Chondrocyte (in vitro differentiated cells): Measurements from ENCODE around the gene ITGA3. TPM values are rescaled to one million over a fixed set of nuclear protein-coding genes. Genes with fewer than 3 reads are reported as not detected.

Source experiments
- DNase-seq: peaks from one replicate; pipeline ENCODE4 v3.0.0; 2021; ENCODE audit warnings: mixed read lengths, low spot score
- H3K27ac Mint-ChIP-seq: one replicate; pipeline ENCODE4 v1.8.0; 2021; ENCODE audit warnings: mild to moderate bottlenecking, moderate library complexity, mixed read lengths; ENCODE audit not compliant: unreplicated experiment
- H3K27me3 Mint-ChIP-seq: 2 replicates; pipeline ENCODE4 v1.8.0; 2021; ENCODE audit warnings: low read depth, mixed read lengths
- H3K36me3 Mint-ChIP-seq: 2 replicates; pipeline ENCODE4 v1.8.0; 2021; ENCODE audit warnings: low read depth, mixed read lengths
- H3K4me1 Mint-ChIP-seq: 2 replicates; pipeline ENCODE4 v1.8.0; 2021; ENCODE audit warnings: low read depth, mild to moderate bottlenecking, mixed read lengths
- H3K4me3 Mint-ChIP-seq: one replicate; pipeline ENCODE4 v1.8.0; 2021; ENCODE audit warnings: mild to moderate bottlenecking, moderate library complexity, mixed read lengths; ENCODE audit not compliant: unreplicated experiment
- H3K9me3 Mint-ChIP-seq: 2 replicates; pipeline ENCODE4 v1.8.0; 2021; ENCODE audit warnings: low read depth, mixed read lengths
- CTCF ChIP-seq: fragments of 200-600 bp; sonication (generic); IDR thresholded peaks from 2 replicates; pipeline ENCODE4 v1.5.0; 2021; ENCODE audit warnings: antibody characterized with exemption, mild to moderate bottlenecking, moderate library complexity
- total RNA-seq: library from RNA; stranded (reverse); gene quantifications from 3 replicates; pipeline ENCODE4 v1.2.1, GENCODE V29; 2021

ITGA3 gene
- total RNA-seq, 1 donor from 2014 or later = 216 TPM

- peaks cover 30% of the 10 kb centered on the region for H3K36me3 Mint-ChIP-seq
- peaks cover 38% of the 10 kb centered on the region for H3K4me1 Mint-ChIP-seq
- TF ChIP-seq CTCF = no peak
- no peak overlapping the region for H3K4me3 Mint-ChIP-seq
- no peaks in the 10 kb centered on the region for H3K27me3 Mint-ChIP-seq
- H3K9me3 Mint-ChIP-seq = no peaks in the 10 kb centered on the region
- no peak for DNase-seq
- H3K27ac Mint-ChIP-seq = peak overlapping the region; percentile 59
Observed at GRCh38 chr17:50133769-50134099, 77.8 kb downstream of the ITGA3 start.

GRCh38 chr17:50134206-50135110, 78.5 kb downstream of the ITGA3 start:
- H3K9me3 Mint-ChIP-seq = no peaks in the 10 kb centered on the region
- peak overlapping the region; percentile 59 for H3K27ac Mint-ChIP-seq
- H3K27me3 Mint-ChIP-seq = no peaks in the 10 kb centered on the region
- no peak for DNase-seq
- H3K36me3 Mint-ChIP-seq = peaks cover 33% of the 10 kb centered on the region
- no peak overlapping the region for H3K4me3 Mint-ChIP-seq
- peaks cover 35% of the 10 kb centered on the region for H3K4me1 Mint-ChIP-seq
- no peak for TF ChIP-seq CTCF

- peak overlapping the region; percentile 57 for H3K27ac Mint-ChIP-seq
- no peak for DNase-seq
- peaks cover 37% of the 10 kb centered on the region for H3K4me1 Mint-ChIP-seq
- no peaks in the 10 kb centered on the region for H3K9me3 Mint-ChIP-seq
- no peak overlapping the region for H3K4me3 Mint-ChIP-seq
- TF ChIP-seq CTCF = no peak
- H3K36me3 Mint-ChIP-seq = peaks cover 41% of the 10 kb centered on the region
- H3K27me3 Mint-ChIP-seq = no peaks in the 10 kb centered on the region
Observed at GRCh38 chr17:50135316-50136095, 79.6 kb downstream of the ITGA3 start.

GRCh38 chr17:50136096-50136687, 80.3 kb downstream of the ITGA3 start:
- no peak overlapping the region for H3K4me3 Mint-ChIP-seq
- H3K36me3 Mint-ChIP-seq = peaks cover 45% of the 10 kb centered on the region
- no peak overlapping the region for H3K27ac Mint-ChIP-seq
- no peaks in the 10 kb centered on the region for H3K27me3 Mint-ChIP-seq
- no peak for DNase-seq
- H3K9me3 Mint-ChIP-seq = no peaks in the 10 kb centered on the region
- peaks cover 35% of the 10 kb centered on the region for H3K4me1 Mint-ChIP-seq
- no peak for TF ChIP-seq CTCF

- H3K4me3 Mint-ChIP-seq = no peak overlapping the region
- DNase-seq = no peak
- H3K9me3 Mint-ChIP-seq = no peaks in the 10 kb centered on the region
- peaks cover 53% of the 10 kb centered on the region for H3K36me3 Mint-ChIP-seq
- peak overlapping the region; percentile 27 for H3K27ac Mint-ChIP-seq
- TF ChIP-seq CTCF = no peak
- peaks cover 30% of the 10 kb centered on the region for H3K4me1 Mint-ChIP-seq
- H3K27me3 Mint-ChIP-seq = no peaks in the 10 kb centered on the region
Observed at GRCh38 chr17:50137042-50137441, 81.1 kb downstream of the ITGA3 start.
